DOHH2 (cell line): ENCODE data around the gene IFITM2.

Experiments
- H3F3A ChIP-seq: fragments of 200-600 bp; sonication (generic), shearing (Covaris generic); 2 replicates; pipeline ENCODE4 v1.6.0; 2016; ENCODE audit warnings: antibody characterized with exemption, mild to moderate bottlenecking; ENCODE audit not compliant: control insufficient read depth, insufficient read depth
- H3K27ac ChIP-seq: fragments of 200-600 bp; sonication (generic); 2 replicates; pipeline ENCODE4 v1.5.1; 2014; ENCODE audit warnings: low read depth, mild to moderate bottlenecking, low read length, moderate library complexity
- H3K27me3 ChIP-seq: fragments of 200-600 bp; sonication (generic); 2 replicates; pipeline ENCODE4 v1.6.1; 2014; ENCODE audit warnings: mild to moderate bottlenecking, low read length, mixed read lengths; ENCODE audit not compliant: control insufficient read depth
- H3K36me3 ChIP-seq: fragments of 200-600 bp; sonication (generic); 2 replicates; pipeline ENCODE4 v1.6.1; 2014; ENCODE audit warnings: mild to moderate bottlenecking, low read length, moderate library complexity, mixed read lengths; ENCODE audit not compliant: control insufficient read depth
- H3K4me1 ChIP-seq: fragments of 200-600 bp; sonication (generic); 2 replicates; pipeline ENCODE4 v1.6.1; 2014; ENCODE audit warnings: mild to moderate bottlenecking, low read length, mixed read lengths; ENCODE audit not compliant: control insufficient read depth
- H3K4me2 ChIP-seq: fragments of 200-600 bp; sonication (generic); 2 replicates; pipeline ENCODE4 v1.6.0; 2014; ENCODE audit warnings: mild to moderate bottlenecking, low read length, moderate library complexity
- H3K4me3 ChIP-seq: fragments of 200-600 bp; sonication (generic); 2 replicates; pipeline ENCODE4 v1.5.1; 2014; ENCODE audit warnings: mild to moderate bottlenecking, low read length, mixed read lengths
- H3K79me2 ChIP-seq: fragments of 200-600 bp; sonication (generic); 2 replicates; pipeline ENCODE4 v1.6.1; 2014; ENCODE audit warnings: mild to moderate bottlenecking, low read length, mixed read lengths; ENCODE audit not compliant: control insufficient read depth
- H3K9me2 ChIP-seq: fragments of 200-600 bp; sonication (generic); replicated peaks from 2 replicates; pipeline ENCODE4 v1.6.1; 2014; ENCODE audit warnings: mild to moderate bottlenecking, low read length, mixed read lengths; ENCODE audit not compliant: control insufficient read depth
- H3K9me3 ChIP-seq: fragments of 200-600 bp; sonication (generic); 2 replicates; pipeline ENCODE4 v1.6.1; 2014; ENCODE audit warnings: antibody characterized with exemption, low read length, mixed read lengths; ENCODE audit not compliant: control insufficient read depth, insufficient read depth
- H4K20me1 ChIP-seq: fragments of 200-600 bp; sonication (generic); 2 replicates; pipeline ENCODE4 v1.6.0; 2014; ENCODE audit warnings: low read depth, mild to moderate bottlenecking, antibody characterized with exemption, low read length, moderate library complexity; ENCODE audit not compliant: control insufficient read depth, insufficient read depth
- EZH2phosphoT487 ChIP-seq: fragments of 200-600 bp; sonication (generic); IDR thresholded peaks from 2 replicates; pipeline ENCODE4 v1.6.1; 2017; ENCODE audit warnings: borderline replicate concordance, mild to moderate bottlenecking, antibody characterized with exemption, low read length, moderate library complexity, mixed read lengths
- TF ChIP-seq, protein P1 (sequence below): fragments of 200-600 bp; sonication (generic); IDR thresholded peaks from one replicate; pipeline ENCODE4 v1.5.1; 2014; ENCODE audit warnings: antibody characterized with exemption, mild to moderate bottlenecking, low read depth, low read length; ENCODE audit not compliant: poor library complexity, severe bottlenecking

The IFITM2 gene

DNA sequence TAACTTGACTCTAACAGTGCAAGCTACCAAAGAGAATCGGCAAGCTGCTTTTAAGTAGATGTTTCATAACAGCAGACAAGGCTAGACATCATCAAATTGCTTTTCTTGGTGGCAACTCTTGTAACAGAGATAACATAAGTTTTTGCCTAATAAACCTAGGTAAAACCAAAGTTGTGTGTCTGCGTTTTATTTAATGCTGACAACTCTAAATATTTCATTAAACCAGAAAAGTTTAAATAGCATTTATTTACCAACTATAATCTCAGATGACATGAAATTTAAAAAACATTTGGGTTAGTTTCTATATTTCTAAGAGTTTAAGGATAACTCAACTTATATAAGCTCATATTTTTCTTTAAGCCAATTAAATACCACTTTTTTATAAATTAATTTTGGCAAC lies 32.3 kb downstream of the IFITM2 start:
- Histone ChIP-seq H3K36me3 (no peaks in the 10 kb centered on the region), H3K4me2 (no peak overlapping the region), H3K27ac (0 out of 2 replicates have a peak overlapping the region, but pooled peaks have one; percentile 8), H3K4me1 (peaks cover 38% of the 10 kb centered on the region), H3K9me3 (no peaks in the 10 kb centered on the region), H3K4me3 (no peak overlapping the region), H4K20me1 (no peaks in the 10 kb centered on the region), H3K27me3 (no peaks in the 10 kb centered on the region), H3K79me2 (no peaks in the 10 kb centered on the region), H3F3A (peaks cover 7% of the 10 kb centered on the region), H3K9me2 (no peaks in the 10 kb centered on the region)
- TF ChIP-seq, protein P1, sequence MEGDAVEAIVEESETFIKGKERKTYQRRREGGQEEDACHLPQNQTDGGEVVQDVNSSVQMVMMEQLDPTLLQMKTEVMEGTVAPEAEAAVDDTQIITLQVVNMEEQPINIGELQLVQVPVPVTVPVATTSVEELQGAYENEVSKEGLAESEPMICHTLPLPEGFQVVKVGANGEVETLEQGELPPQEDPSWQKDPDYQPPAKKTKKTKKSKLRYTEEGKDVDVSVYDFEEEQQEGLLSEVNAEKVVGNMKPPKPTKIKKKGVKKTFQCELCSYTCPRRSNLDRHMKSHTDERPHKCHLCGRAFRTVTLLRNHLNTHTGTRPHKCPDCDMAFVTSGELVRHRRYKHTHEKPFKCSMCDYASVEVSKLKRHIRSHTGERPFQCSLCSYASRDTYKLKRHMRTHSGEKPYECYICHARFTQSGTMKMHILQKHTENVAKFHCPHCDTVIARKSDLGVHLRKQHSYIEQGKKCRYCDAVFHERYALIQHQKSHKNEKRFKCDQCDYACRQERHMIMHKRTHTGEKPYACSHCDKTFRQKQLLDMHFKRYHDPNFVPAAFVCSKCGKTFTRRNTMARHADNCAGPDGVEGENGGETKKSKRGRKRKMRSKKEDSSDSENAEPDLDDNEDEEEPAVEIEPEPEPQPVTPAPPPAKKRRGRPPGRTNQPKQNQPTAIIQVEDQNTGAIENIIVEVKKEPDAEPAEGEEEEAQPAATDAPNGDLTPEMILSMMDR: no peak
- TF ChIP-seq EZH2phosphoT487: no peak

DNA sequence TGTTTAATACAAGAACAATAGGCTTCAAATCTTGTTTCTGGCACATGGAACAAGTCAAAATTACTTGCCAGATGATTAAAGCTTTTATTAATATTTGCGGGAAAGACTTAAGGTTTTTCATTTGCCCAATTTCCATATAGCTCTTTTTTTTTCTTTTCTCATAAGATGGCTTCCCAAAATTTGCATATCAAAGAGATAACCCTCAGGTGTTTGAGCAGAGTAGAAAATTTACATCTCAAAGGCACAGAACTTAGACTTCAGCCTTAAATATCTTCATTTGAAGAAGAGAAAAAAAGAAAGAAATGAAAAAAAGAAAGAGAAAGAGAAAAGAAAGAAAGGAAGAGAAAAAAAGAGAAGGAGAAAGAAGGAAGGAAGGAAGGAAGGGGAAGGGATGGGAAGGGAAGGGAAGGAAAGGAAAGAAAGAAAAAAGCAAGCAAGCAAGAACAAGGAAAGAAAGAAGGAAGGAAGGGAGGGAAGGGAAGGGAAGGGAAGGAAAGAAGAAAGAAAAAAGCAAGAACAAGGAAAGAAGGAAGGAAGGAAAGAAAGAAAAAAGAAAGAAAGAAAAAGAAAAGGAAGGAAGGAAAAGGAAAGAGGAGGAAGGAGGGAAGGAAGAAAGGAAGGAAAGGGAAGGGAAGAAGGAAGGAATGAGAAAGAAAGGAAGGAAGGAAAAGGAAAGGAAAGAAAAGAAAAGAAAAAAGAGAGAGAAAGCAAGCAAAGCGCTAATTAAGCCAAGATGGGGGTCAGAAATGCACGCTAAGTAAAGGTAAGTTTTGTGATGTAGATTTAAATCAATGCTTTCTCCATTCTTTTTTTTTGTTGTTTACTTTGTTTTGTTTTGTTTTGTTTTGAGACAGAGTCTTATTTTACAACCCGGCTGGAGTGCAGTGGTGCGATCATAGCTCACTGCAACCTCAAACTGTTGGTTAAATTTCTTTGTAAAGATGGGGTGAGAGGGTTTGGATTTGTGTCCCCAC lies 33.2 kb downstream of the IFITM2 start:
- Histone ChIP-seq H3K79me2 (no peaks in the 10 kb centered on the region), H3K27ac (0 out of 2 replicates have a peak overlapping the region, but pooled peaks have one; percentile 8), H3F3A (peaks cover 7% of the 10 kb centered on the region), H3K27me3 (no peaks in the 10 kb centered on the region), H3K4me3 (peak overlapping the region; percentile 41), H4K20me1 (no peaks in the 10 kb centered on the region), H3K9me2 (no peaks in the 10 kb centered on the region), H3K4me1 (peaks cover 34% of the 10 kb centered on the region), H3K9me3 (no peaks in the 10 kb centered on the region), H3K36me3 (no peaks in the 10 kb centered on the region), H3K4me2 (peak overlapping the region; percentile 39)
- no peak for TF ChIP-seq EZH2phosphoT487
- TF ChIP-seq, protein P1: no peak

DNA sequence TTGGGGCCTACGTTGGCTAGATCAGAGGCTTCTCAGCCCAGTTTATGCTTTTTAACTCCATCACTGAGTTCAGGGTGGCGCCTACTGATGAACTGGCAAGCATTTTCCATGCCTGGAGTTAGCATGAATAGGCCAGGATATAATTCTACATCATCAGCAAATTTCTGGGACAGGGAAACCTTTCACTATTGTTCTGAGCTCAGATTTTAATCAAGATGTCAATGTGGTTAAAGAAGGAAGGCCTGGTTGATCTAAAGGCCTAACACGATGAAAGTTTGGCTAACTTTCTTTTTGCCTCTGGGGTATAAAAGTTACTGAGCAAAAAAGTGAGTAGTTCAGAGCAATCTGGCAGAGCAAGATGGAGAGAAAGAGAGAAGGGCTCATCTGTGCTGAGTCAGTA lies 34.7 kb downstream of the IFITM2 start:
- Histone ChIP-seq H3K9me2 (no peaks in the 10 kb centered on the region), H4K20me1 (no peaks in the 10 kb centered on the region)

More for the DNA sequence above, 34.7 kb downstream of the IFITM2 start:
- H3K4me1 ChIP-seq: peaks cover 23% of the 10 kb centered on the region
- no peak for TF ChIP-seq EZH2phosphoT487
- TF ChIP-seq, protein P1: no peak
- no peaks in the 10 kb centered on the region for H3K9me3 ChIP-seq
- no peaks in the 10 kb centered on the region for H3K79me2 ChIP-seq
- H3K27ac ChIP-seq: no peak overlapping the region
- no peaks in the 10 kb centered on the region for H3K36me3 ChIP-seq
- H3F3A ChIP-seq: peaks cover 7% of the 10 kb centered on the region
- H3K4me3 ChIP-seq: no peak overlapping the region
- H3K4me2 ChIP-seq: no peak overlapping the region
- no peaks in the 10 kb centered on the region for H3K27me3 ChIP-seq
